ENCODE data around the gene POMC. TPM values are rescaled to one million over a fixed set of nuclear protein-coding genes. Genes with fewer than 3 reads are reported as not detected.

The POMC gene
- total RNA-seq, 1 donor from 2014 or later = 8.8 TPM

DNA sequence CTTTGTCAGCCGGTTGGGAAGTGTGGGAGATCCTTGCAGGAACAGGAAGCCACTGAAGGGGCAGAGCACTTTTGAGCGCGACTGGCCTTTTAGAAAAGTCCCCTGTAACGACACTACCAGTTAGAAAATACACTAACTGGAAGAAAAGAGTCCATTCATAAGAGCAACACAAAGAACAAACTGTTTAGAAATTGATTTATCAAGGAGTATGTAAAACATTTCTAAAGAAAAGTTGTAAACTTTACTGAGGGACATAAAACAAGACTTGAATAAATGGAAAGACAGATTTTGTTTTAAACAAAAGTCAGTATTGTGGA is 29.8 kb upstream of the POMC start:
- no peak overlapping the region for H3K4me3 ChIP-seq (ENCODE audit: low read depth, low read length)
- no peaks in the 10 kb centered on the region for H3K36me3 ChIP-seq (ENCODE audit: control insufficient read depth, insufficient read depth, low read length)
- H3K27me3 ChIP-seq (ENCODE audit: control insufficient read depth, insufficient read depth, low read length) = no peaks in the 10 kb centered on the region
- DNase-seq (ENCODE audit: low read depth) = no peak
- TF ChIP-seq, protein P1, sequence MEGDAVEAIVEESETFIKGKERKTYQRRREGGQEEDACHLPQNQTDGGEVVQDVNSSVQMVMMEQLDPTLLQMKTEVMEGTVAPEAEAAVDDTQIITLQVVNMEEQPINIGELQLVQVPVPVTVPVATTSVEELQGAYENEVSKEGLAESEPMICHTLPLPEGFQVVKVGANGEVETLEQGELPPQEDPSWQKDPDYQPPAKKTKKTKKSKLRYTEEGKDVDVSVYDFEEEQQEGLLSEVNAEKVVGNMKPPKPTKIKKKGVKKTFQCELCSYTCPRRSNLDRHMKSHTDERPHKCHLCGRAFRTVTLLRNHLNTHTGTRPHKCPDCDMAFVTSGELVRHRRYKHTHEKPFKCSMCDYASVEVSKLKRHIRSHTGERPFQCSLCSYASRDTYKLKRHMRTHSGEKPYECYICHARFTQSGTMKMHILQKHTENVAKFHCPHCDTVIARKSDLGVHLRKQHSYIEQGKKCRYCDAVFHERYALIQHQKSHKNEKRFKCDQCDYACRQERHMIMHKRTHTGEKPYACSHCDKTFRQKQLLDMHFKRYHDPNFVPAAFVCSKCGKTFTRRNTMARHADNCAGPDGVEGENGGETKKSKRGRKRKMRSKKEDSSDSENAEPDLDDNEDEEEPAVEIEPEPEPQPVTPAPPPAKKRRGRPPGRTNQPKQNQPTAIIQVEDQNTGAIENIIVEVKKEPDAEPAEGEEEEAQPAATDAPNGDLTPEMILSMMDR (IDR thresholded peaks at IDR 0.05; ENCODE audit: insufficient read depth, low read length, poor library complexity, severe bottlenecking) = no peak

DNA sequence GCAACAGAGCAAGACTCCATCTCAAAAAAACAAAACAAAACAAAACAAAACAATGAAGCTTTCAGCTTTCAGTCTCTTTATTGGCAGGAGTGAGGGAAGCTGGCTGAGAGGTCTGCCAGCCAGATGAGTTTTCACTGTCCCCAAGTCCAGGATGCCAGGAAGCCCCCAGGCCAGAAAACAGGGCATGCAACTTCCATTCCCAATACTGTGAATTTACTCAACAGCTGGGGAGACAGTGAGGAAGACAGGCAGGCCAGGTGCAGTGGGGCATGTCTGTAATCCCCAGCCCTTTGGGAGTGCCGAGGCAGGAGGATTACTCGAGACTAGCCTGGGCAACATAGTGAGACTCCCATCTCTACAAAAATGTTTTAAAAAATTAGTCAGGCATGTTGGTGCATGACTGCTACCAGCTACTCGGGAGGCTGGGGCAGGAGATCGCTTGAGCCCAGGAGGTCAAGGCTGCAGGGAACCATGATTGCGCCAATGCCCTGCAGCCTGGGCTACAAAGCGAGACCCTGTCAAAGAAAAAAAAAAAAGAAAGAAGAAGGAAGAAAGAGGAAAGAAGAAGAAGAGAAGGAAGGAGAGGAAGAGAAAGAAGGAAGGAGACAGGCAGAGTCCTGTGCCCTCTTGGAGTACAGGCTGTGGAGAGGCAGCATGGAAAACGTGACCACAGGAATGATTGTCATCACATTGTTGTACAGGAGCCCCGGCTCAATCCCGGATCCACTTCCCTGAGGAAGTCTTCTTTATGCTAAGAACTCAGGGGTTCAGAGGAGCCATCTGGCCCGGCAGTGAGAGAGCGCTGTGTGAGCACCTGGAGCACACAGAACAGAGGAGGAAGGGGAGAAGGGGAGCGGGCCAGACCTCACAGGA is 29.2 kb upstream of the POMC start:
- DNase-seq (ENCODE audit: low read depth) = no peak
- Histone ChIP-seq H3K27me3 (ENCODE audit: control insufficient read depth, insufficient read depth, low read length) (no peaks in the 10 kb centered on the region), H3K4me3 (ENCODE audit: low read depth, low read length) (no peak overlapping the region), H3K36me3 (ENCODE audit: control insufficient read depth, insufficient read depth, low read length) (no peaks in the 10 kb centered on the region)
- TF ChIP-seq, protein P1 (IDR thresholded peaks at IDR 0.05; ENCODE audit: insufficient read depth, low read length, poor library complexity, severe bottlenecking) = no peak

DNA sequence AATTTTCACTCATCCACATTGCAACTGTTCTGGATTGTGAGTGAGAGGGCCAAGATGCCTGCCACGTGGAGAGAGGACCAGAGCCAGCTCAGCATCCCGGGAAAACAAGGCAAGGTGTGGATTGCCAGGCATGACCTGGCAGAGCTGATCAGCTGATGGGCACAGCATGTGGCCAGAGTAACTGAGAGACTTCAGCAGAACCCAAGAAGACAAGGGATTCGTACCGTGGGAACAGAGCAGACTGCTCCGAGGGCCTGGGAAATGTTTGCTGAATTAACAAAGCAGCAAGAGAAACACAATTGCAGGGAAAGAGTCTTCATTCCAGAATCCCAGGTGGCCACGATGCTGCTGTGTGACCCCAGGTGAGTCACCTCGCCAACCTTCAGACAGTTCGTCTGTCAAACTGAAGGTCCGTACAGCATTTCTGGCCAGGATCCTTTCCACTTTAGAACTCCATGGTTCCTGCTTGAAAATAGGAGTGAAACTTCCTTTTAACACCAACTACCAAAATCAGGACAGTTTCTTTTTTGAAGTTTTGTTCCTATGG is 26.3 kb upstream of the POMC start:
- no peak for DNase-seq (ENCODE audit: low read depth)
- no peaks in the 10 kb centered on the region for H3K36me3 ChIP-seq (ENCODE audit: control insufficient read depth, insufficient read depth, low read length)
- no peaks in the 10 kb centered on the region for H3K27me3 ChIP-seq (ENCODE audit: control insufficient read depth, insufficient read depth, low read length)
- no peak overlapping the region for H3K4me3 ChIP-seq (ENCODE audit: low read depth, low read length)
- TF ChIP-seq, protein P1 (IDR thresholded peaks at IDR 0.05; ENCODE audit: insufficient read depth, low read length, poor library complexity, severe bottlenecking) = no peak

DNA sequence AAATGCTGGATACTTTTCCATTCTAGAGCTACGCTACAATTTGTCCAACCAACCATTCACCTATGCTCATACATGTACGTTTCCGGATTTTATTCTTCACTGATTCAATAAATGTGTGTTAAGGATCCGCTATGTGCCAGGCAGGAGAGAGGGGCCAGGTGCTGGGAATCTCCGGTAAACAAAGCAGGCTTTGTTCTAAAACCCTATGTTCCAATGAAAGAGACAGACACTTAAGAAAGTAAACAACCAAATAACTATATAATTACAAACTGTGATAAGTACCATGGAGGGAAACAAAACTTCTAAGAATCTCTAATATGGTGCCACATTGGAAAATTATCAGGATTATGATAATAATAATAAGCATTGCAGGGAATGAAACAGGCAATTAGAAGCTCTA is 22.2 kb upstream of the POMC start:
- TF ChIP-seq, protein P1 (IDR thresholded peaks at IDR 0.05; ENCODE audit: insufficient read depth, low read length, poor library complexity, severe bottlenecking) = no peak
- DNase-seq (ENCODE audit: low read depth) = no peak
- Histone ChIP-seq H3K27me3 (ENCODE audit: control insufficient read depth, insufficient read depth, low read length) (peaks cover 2% of the 10 kb centered on the region), H3K36me3 (ENCODE audit: control insufficient read depth, insufficient read depth, low read length) (no peaks in the 10 kb centered on the region), H3K4me3 (ENCODE audit: low read depth, low read length) (no peak overlapping the region)

DNA sequence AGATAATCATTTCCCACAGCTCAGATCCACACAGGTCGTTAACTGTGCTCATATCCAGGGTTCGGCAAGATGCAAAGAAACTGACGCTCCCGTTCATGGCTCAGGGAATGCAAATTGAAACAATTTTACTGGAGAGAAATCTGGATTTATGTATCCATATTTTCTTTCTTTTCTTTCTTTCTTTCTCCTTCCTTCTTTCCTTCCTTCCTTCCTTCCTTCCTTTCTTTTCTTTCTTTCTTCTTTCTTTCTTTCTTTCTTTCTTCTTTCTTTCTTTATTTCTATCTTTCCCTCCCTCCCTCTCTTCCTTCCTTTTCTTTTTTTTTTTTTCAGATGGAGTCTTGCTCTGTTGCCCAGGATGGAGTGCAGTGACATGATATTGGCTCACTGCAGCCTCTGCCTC is 20.0 kb upstream of the POMC start:
- H3K4me3 ChIP-seq (ENCODE audit: low read depth, low read length) = no peak overlapping the region
- no peak for DNase-seq (ENCODE audit: low read depth)
- peaks cover 2% of the 10 kb centered on the region for H3K27me3 ChIP-seq (ENCODE audit: control insufficient read depth, insufficient read depth, low read length)
- TF ChIP-seq, protein P1 (IDR thresholded peaks at IDR 0.05; ENCODE audit: insufficient read depth, low read length, poor library complexity, severe bottlenecking) = no peak
- H3K36me3 ChIP-seq (ENCODE audit: control insufficient read depth, insufficient read depth, low read length) = no peaks in the 10 kb centered on the region
